Kidney epithelial cell (primary cell): Measurements from ENCODE around the gene RNASEH2B. TPM values are rescaled to one million over a fixed set of nuclear protein-coding genes. Genes with fewer than 3 reads are reported as not detected.

Experiments used
- DNase-seq: peaks from one replicate; pipeline ENCODE4 v3.0.0-alpha.2; 2010; ENCODE audit warnings: low read depth
- H3K27me3 ChIP-seq: 2 replicates; pipeline ENCODE4 v1.6.0; 2011; ENCODE audit warnings: low read length; ENCODE audit not compliant: control insufficient read depth, insufficient read depth
- H3K36me3 ChIP-seq: 2 replicates; pipeline ENCODE4 v1.5.1; 2011; ENCODE audit warnings: low read length; ENCODE audit not compliant: control insufficient read depth, insufficient read depth
- H3K4me3 ChIP-seq: 2 replicates; pipeline ENCODE4 v1.5.1; 2011; ENCODE audit warnings: low read depth, mild to moderate bottlenecking, control low read depth, low read length
- total RNA-seq: library from RNA; depleted of rRNA; stranded (reverse); fragments of >200 nt; gene quantifications from 2 replicates; pipeline ENCODE4 v1.2.3, GENCODE V29; 2015
- TF ChIP-seq, protein P1 (sequence below): IDR thresholded peaks from 2 replicates; pipeline ENCODE4 v1.5.1; 2011; ENCODE audit warnings: mild to moderate bottlenecking, moderate library complexity, low read length, control low read depth, inconsistent platforms; ENCODE audit not compliant: insufficient read depth, poor library complexity, severe bottlenecking

RNASEH2B gene
- total RNA-seq, 1 donor from 2014 or later = 26.7 TPM

DNA sequence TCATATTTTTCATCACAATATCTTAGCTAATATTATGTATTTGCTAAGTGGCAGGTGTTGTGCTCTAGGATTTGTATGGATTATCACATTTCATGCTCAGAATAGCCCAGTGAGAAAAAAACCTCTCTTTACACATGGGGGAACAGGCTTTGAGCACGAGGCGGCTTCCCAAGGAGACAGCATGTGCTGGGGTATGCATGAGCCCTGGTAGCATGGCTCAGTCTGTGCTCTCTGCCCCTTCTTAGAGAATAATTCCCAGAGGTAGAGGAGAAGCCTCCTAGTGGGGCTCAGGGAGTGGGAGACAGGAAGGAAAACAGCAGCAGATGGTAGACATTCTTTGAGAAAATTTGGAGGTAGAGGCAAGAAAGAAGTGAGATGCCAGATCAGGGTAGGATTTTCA is 31.6 kb downstream of the RNASEH2B start:
- peaks cover 1% of the 10 kb centered on the region for H3K36me3 ChIP-seq
- DNase-seq = no peak
- TF ChIP-seq, protein P1, sequence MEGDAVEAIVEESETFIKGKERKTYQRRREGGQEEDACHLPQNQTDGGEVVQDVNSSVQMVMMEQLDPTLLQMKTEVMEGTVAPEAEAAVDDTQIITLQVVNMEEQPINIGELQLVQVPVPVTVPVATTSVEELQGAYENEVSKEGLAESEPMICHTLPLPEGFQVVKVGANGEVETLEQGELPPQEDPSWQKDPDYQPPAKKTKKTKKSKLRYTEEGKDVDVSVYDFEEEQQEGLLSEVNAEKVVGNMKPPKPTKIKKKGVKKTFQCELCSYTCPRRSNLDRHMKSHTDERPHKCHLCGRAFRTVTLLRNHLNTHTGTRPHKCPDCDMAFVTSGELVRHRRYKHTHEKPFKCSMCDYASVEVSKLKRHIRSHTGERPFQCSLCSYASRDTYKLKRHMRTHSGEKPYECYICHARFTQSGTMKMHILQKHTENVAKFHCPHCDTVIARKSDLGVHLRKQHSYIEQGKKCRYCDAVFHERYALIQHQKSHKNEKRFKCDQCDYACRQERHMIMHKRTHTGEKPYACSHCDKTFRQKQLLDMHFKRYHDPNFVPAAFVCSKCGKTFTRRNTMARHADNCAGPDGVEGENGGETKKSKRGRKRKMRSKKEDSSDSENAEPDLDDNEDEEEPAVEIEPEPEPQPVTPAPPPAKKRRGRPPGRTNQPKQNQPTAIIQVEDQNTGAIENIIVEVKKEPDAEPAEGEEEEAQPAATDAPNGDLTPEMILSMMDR = no peak
- H3K4me3 ChIP-seq = no peak overlapping the region
- H3K27me3 ChIP-seq = no peaks in the 10 kb centered on the region

DNA sequence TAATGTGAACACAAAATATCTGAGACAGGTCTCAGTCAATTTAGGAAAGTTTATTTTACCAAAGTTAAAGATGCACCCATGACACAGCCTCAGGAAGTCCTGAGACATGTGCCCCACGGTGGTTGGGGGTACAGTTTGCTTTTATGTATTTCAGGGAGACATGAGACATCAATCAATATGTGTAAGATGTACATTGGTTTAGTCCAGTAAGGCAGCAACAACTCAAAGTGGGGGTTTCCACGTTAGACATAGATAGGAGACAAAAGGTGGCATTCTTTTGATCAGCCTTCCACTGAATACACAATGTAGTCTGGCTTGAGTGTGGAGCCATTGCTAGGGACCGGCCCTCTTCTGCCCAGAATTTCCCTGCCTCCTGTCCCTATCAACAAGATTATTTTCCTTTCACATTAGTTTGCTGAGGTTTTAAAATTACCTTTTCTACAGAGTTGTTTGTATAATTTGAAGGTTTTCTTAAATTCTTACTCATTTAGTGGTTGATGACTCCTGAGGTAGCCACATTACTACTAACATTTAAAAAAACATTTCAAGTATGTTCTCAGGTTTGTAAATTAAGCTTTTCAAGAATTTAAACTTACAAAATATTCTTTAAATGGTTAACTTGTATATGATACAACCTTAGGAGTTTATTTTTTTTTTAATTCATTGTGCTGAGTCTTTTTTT is 33.2 kb downstream of the RNASEH2B start:
- no peaks in the 10 kb centered on the region for H3K27me3 ChIP-seq
- H3K4me3 ChIP-seq = no peak overlapping the region
- peaks cover 1% of the 10 kb centered on the region for H3K36me3 ChIP-seq
- TF ChIP-seq, protein P1 = no peak
- no peak for DNase-seq

DNA sequence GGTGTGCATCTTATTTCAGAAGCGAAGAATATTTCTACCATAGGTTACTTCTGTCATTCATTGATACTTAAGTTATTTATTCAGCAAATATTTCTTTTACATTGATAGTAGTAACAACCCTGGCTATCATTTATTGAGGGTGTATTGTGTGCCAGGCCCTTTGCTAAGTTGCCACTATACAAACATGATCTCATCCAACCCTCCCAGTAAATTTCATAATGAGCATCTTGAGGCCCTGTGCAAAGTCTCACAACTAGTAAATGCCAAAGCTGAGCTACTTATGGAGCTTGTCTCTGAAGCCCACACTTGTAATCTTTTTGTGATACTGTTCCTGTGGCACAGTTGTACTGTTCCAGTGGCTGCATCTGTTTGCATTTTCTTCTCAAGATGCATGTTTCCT is 36.1 kb downstream of the RNASEH2B start:
- TF ChIP-seq, protein P1 = no peak
- H3K4me3 ChIP-seq = no peak overlapping the region
- H3K27me3 ChIP-seq = no peaks in the 10 kb centered on the region
- H3K36me3 ChIP-seq = peaks cover 1% of the 10 kb centered on the region
- no peak for DNase-seq

DNA sequence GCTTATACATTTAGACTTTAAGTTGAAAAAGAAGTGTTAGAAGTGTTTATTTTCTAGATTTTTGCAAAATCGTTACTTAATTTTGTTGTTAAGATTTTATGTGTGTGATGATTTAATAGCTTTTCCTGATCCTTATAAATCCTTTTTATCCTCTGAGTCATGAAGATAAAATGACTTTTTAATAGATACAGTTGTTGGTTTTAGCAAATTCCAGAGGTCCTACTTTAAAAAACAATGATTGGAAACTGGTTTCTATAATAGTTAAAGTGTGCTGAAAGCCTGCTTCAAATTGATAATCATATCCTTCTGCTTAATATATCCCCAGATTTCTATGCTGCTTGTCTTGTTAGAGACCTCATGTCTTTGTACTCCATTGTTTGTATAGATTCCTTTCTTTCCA is 39.0 kb downstream of the RNASEH2B start:
- DNase-seq = no peak
- Histone ChIP-seq H3K36me3 (no peaks in the 10 kb centered on the region), H3K27me3 (no peaks in the 10 kb centered on the region), H3K4me3 (no peak overlapping the region)
- TF ChIP-seq, protein P1 = no peak

DNA sequence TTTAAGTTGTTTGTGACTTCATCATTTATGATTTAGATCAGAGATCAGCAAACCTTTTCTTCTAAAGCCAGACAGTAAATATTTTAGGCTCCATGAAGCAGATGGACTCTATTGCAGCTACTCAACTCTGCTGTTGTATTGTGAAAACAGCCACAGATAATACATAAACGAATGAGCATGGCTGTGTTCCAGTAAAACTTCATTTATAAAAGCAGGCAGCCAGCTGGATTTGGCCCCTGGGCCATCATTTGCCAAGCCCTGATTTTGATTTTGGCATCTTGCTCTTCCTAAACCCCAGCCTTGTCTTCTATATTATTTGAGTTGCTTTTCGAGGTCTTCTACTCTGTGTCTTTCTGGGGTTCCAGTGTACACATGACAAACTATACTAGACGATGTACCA is 41.3 kb downstream of the RNASEH2B start:
- H3K4me3 ChIP-seq = no peak overlapping the region
- no peak for DNase-seq
- H3K27me3 ChIP-seq = no peaks in the 10 kb centered on the region
- TF ChIP-seq, protein P1 = no peak
- H3K36me3 ChIP-seq = no peaks in the 10 kb centered on the region

DNA sequence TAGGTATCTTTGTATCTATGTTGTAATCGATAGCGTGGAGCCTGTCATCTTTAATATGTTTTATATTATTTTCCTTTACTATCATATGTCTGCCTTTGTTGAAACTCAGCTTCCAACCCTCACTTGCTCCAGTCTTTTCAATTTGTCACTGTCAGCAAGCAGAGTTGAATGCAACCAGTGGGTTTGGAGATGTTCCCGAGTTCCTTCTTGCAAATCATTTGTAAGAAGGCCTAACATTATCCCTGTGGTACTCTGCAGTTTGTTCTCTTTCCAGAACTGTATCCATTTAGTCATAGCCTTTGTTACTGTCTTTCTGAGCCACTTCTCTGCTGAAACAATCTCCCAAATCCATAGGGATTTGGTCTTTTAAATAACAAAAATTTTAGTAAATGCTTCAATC is 41.8 kb downstream of the RNASEH2B start:
- TF ChIP-seq, protein P1 = no peak

More for the DNA sequence above, 41.8 kb downstream of the RNASEH2B start:
- Histone ChIP-seq H3K27me3 (no peaks in the 10 kb centered on the region), H3K4me3 (no peak overlapping the region), H3K36me3 (no peaks in the 10 kb centered on the region)
- DNase-seq = no peak
